SK-N-SH treated with all-trans-retinoic acid at 6 μM for 48 hours (cell line): Measurements from ENCODE around the gene ARHGAP1.

Source experiments
- ATAC-seq: fragments of 200-7000 bp; cut with Tn5 transposase; 3 replicates; pipeline ENCODE4 v1.9.1; 2020; ENCODE audit warnings: mild to moderate bottlenecking, moderate library complexity
- ARNTL ChIP-seq: fragments of 450-650 bp; formaldehyde crosslinking; IDR thresholded peaks from 2 replicates; pipeline ENCODE4 v1.5.0; 2020; ENCODE audit warnings: low read depth, mild to moderate bottlenecking, moderate library complexity, borderline replicate concordance
- BACH2 ChIP-seq: fragments of 250-450 bp; sonication (Bioruptor Pico); IDR thresholded peaks from 2 replicates; pipeline ENCODE4 v1.9.0; 2021; ENCODE audit warnings: mild to moderate bottlenecking, borderline replicate concordance
- ESRRG ChIP-seq: fragments of 250-450 bp; sonication (Bioruptor Pico); IDR thresholded peaks from 2 replicates; pipeline ENCODE4 v1.6.1; 2021; ENCODE audit warnings: mild to moderate bottlenecking
- GLIS3 ChIP-seq: fragments of 250-450 bp; sonication (Bioruptor Pico); IDR thresholded peaks from 2 replicates; pipeline ENCODE4 v1.5.0; 2020; ENCODE audit warnings: mild to moderate bottlenecking, moderate library complexity
- ISL1 ChIP-seq: fragments of 250-450 bp; sonication (Bioruptor Pico); IDR thresholded peaks from 2 replicates; pipeline ENCODE4 v2.1.2; 2022; ENCODE audit warnings: mild to moderate bottlenecking, moderate library complexity
- OSR1 ChIP-seq: fragments of 250-450 bp; sonication (Bioruptor Pico); IDR thresholded peaks from 2 replicates; pipeline ENCODE4 v1.8.0; 2022; ENCODE audit warnings: moderate library complexity, mild to moderate bottlenecking, inconsistent platforms
- PPARA ChIP-seq: fragments of 250-450 bp; sonication (Bioruptor Pico); IDR thresholded peaks from 2 replicates; pipeline ENCODE4 v1.5.0; 2020; ENCODE audit warnings: mild to moderate bottlenecking, borderline replicate concordance
- TOX ChIP-seq: fragments of 250-450 bp; sonication (Bioruptor Pico); IDR thresholded peaks from 2 replicates; pipeline ENCODE4 v1.8.0; 2021; ENCODE audit warnings: mild to moderate bottlenecking, moderate library complexity, borderline replicate concordance
- ZC3H10 ChIP-seq: fragments of 250-450 bp; sonication (Bioruptor Pico); IDR thresholded peaks from 2 replicates; pipeline ENCODE4 v1.5.1; 2021; ENCODE audit warnings: mild to moderate bottlenecking, moderate library complexity
- ZFP3 ChIP-seq: fragments of 250-450 bp; sonication (Bioruptor Pico); IDR thresholded peaks from 2 replicates; pipeline ENCODE4 v1.5.0; 2020; ENCODE audit warnings: mild to moderate bottlenecking, moderate library complexity
- ZNF565 ChIP-seq: fragments of 450-650 bp; formaldehyde crosslinking; conservative IDR thresholded peaks from 2 replicates; pipeline ENCODE4 v1.5.0; 2020; ENCODE audit warnings: low read depth, mild to moderate bottlenecking, moderate library complexity
- ZNF70 ChIP-seq: fragments of 450-650 bp; formaldehyde crosslinking; IDR thresholded peaks from 2 replicates; pipeline ENCODE4 v1.5.0; 2020; ENCODE audit warnings: mild to moderate bottlenecking, moderate library complexity
- ZNF8 ChIP-seq: fragments of 450-650 bp; formaldehyde crosslinking; IDR thresholded peaks from 2 replicates; pipeline ENCODE4 v1.5.0; 2020; ENCODE audit warnings: mild to moderate bottlenecking, moderate library complexity
- TF ChIP-seq, protein P1 (sequence below): fragments of 250-450 bp; sonication (Bioruptor Pico); IDR thresholded peaks from 2 replicates; pipeline ENCODE4 v1.8.0; 2021; ENCODE audit warnings: low read depth, mild to moderate bottlenecking, moderate library complexity, borderline replicate concordance
- TF ChIP-seq, protein P2 (sequence below): fragments of 250-450 bp; sonication (Bioruptor Pico); IDR thresholded peaks from 2 replicates; pipeline ENCODE4 v1.5.1; 2021; ENCODE audit warnings: mild to moderate bottlenecking, moderate library complexity
- TF ChIP-seq, protein P3 (sequence below): fragments of 250-450 bp; sonication (Bioruptor Pico); IDR thresholded peaks from 2 replicates; pipeline ENCODE4 v1.8.0; 2020; ENCODE audit warnings: mild to moderate bottlenecking, moderate library complexity, borderline replicate concordance
- TF ChIP-seq, protein P4 (sequence below): fragments of 250-450 bp; sonication (Bioruptor Pico); IDR thresholded peaks from 2 replicates; pipeline ENCODE4 v1.5.1; 2020; ENCODE audit warnings: low read depth, mild to moderate bottlenecking, moderate library complexity
- TF ChIP-seq, protein P5 (sequence below): fragments of 250-450 bp; sonication (Bioruptor Pico); IDR thresholded peaks from 2 replicates; pipeline ENCODE4 v1.5.0; 2020; ENCODE audit warnings: mild to moderate bottlenecking, moderate library complexity

The ARHGAP1 gene

DNA sequence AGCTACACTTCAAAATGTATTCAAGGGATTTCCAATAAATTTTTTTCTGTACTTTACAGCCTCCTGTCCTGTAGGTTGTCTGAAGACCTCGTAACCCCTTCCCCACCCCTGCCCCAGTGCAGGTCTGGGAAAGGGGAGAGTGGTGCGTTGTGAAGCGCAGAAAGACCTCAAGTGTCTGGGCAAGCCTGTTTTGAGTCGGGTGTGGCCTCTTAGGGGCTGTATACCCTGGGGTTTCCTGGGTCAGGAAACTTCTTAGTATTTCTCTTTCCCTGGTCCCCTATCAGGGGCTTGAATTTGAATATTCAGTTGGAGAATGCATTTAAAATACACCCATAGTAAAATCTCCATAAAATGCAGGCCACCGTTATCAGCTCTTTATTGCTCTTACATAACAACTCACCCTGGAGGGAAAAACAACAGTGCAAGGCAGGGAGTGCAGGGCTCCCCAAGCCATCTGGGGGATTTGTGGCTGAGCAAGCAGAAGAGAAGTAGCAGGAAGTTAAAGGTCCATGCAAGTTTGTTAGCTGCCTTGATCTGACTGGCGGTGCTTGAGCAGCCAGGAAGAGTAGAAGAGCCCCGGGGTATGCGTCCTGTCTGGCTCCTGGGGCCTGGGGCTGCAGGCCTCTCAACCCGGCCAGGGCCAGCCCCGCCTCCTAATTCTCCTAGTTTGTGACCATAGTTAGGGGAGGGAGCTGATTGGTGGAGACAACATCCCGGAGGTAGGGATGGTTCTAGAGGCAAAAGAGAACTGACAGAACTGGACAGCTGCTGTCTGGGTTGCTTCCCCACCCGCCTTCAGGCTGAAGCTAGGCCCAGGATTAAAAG lies 25.7 kb downstream of the ARHGAP1 start:
- peak; percentile 10 for ATAC-seq
- TF ChIP-seq, protein P1, sequence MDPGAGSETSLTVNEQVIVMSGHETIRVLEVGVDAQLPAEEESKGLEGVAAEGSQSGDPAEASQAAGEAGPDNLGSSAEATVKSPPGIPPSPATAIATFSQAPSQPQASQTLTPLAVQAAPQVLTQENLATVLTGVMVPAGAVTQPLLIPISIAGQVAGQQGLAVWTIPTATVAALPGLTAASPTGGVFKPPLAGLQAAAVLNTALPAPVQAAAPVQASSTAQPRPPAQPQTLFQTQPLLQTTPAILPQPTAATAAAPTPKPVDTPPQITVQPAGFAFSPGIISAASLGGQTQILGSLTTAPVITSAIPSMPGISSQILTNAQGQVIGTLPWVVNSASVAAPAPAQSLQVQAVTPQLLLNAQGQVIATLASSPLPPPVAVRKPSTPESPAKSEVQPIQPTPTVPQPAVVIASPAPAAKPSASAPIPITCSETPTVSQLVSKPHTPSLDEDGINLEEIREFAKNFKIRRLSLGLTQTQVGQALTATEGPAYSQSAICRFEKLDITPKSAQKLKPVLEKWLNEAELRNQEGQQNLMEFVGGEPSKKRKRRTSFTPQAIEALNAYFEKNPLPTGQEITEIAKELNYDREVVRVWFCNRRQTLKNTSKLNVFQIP, result no peak
- TF ChIP-seq ZNF70 (CRISPR knock-in tag), result no peak
- no peak for TF ChIP-seq BACH2 (CRISPR knock-in tag)
- TF ChIP-seq OSR1 (CRISPR knock-in tag), result no peak
- TF ChIP-seq, protein P2, sequence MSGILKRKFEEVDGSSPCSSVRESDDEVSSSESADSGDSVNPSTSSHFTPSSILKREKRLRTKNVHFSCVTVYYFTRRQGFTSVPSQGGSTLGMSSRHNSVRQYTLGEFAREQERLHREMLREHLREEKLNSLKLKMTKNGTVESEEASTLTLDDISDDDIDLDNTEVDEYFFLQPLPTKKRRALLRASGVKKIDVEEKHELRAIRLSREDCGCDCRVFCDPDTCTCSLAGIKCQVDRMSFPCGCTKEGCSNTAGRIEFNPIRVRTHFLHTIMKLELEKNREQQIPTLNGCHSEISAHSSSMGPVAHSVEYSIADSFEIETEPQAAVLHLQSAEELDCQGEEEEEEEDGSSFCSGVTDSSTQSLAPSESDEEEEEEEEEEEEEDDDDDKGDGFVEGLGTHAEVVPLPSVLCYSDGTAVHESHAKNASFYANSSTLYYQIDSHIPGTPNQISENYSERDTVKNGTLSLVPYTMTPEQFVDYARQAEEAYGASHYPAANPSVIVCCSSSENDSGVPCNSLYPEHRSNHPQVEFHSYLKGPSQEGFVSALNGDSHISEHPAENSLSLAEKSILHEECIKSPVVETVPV (CRISPR knock-in tag), result no peak
- no peak for TF ChIP-seq ISL1

DNA sequence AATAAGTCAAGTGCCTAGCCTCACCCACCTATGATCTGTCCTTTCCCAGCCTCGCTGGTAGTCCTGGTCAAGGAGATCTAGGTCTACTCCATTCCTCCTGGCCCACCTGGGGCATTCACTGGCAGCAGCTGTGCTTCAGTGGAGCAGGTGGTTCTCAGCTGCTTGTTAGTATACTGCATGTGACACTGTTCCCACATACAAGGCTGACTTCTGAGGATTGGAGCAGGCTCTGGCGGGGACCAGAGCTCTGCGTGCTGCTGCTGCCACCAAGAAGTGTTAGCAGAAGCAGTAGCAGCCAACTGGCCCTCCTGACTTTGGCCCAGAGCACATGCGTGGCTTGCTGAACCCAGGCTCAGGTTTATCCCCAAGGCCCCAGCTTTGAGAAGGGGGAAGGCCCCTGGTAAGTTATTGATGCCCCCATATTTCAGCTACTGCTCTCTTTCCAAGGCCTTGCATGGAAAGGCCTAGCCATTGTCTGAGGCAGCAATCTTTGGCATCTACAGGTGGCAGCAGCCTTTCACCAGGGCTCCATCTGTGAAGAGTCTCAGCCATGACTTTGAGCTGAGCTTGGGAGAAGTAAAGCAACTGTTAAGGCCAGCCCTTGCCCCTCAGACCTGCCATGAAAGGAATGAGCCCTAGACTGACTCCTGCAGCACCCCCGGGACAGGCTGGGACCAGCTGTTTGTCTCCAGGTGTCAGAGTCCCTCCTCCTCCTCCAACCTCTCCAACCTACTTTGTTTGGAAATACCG lies 26.5 kb downstream of the ARHGAP1 start:
- no peak for ATAC-seq
- TF ChIP-seq TOX (CRISPR knock-in tag) (no peak), ARNTL (CRISPR knock-in tag) (no peak), ZNF70 (CRISPR knock-in tag) (no peak), ZNF8 (CRISPR knock-in tag) (no peak), ISL1 (no peak), GLIS3 (CRISPR knock-in tag) (no peak), OSR1 (CRISPR knock-in tag) (no peak), BACH2 (CRISPR knock-in tag) (no peak), ZNF565 (CRISPR knock-in tag) (no peak), PPARA (CRISPR knock-in tag) (no peak), ZC3H10 (CRISPR knock-in tag) (no peak), ZFP3 (CRISPR knock-in tag) (no peak), ESRRG (CRISPR knock-in tag) (no peak)
- TF ChIP-seq, protein P2 (CRISPR knock-in tag), result no peak
- TF ChIP-seq, protein P3, sequence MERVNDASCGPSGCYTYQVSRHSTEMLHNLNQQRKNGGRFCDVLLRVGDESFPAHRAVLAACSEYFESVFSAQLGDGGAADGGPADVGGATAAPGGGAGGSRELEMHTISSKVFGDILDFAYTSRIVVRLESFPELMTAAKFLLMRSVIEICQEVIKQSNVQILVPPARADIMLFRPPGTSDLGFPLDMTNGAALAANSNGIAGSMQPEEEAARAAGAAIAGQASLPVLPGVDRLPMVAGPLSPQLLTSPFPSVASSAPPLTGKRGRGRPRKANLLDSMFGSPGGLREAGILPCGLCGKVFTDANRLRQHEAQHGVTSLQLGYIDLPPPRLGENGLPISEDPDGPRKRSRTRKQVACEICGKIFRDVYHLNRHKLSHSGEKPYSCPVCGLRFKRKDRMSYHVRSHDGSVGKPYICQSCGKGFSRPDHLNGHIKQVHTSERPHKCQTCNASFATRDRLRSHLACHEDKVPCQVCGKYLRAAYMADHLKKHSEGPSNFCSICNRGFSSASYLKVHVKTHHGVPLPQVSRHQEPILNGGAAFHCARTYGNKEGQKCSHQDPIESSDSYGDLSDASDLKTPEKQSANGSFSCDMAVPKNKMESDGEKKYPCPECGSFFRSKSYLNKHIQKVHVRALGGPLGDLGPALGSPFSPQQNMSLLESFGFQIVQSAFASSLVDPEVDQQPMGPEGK (CRISPR knock-in tag), result no peak
- TF ChIP-seq, protein P4, sequence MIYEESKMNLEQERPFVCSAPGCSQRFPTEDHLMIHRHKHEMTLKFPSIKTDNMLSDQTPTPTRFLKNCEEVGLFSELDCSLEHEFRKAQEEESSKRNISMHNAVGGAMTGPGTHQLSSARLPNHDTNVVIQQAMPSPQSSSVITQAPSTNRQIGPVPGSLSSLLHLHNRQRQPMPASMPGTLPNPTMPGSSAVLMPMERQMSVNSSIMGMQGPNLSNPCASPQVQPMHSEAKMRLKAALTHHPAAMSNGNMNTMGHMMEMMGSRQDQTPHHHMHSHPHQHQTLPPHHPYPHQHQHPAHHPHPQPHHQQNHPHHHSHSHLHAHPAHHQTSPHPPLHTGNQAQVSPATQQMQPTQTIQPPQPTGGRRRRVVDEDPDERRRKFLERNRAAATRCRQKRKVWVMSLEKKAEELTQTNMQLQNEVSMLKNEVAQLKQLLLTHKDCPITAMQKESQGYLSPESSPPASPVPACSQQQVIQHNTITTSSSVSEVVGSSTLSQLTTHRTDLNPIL (CRISPR knock-in tag), result no peak
- TF ChIP-seq, protein P5, sequence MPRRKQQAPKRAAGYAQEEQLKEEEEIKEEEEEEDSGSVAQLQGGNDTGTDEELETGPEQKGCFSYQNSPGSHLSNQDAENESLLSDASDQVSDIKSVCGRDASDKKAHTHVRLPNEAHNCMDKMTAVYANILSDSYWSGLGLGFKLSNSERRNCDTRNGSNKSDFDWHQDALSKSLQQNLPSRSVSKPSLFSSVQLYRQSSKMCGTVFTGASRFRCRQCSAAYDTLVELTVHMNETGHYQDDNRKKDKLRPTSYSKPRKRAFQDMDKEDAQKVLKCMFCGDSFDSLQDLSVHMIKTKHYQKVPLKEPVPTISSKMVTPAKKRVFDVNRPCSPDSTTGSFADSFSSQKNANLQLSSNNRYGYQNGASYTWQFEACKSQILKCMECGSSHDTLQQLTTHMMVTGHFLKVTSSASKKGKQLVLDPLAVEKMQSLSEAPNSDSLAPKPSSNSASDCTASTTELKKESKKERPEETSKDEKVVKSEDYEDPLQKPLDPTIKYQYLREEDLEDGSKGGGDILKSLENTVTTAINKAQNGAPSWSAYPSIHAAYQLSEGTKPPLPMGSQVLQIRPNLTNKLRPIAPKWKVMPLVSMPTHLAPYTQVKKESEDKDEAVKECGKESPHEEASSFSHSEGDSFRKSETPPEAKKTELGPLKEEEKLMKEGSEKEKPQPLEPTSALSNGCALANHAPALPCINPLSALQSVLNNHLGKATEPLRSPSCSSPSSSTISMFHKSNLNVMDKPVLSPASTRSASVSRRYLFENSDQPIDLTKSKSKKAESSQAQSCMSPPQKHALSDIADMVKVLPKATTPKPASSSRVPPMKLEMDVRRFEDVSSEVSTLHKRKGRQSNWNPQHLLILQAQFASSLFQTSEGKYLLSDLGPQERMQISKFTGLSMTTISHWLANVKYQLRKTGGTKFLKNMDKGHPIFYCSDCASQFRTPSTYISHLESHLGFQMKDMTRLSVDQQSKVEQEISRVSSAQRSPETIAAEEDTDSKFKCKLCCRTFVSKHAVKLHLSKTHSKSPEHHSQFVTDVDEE (CRISPR knock-in tag), result no peak
- TF ChIP-seq, protein P1, result no peak
